KOPT-K1 (cell line): Measurements from ENCODE around the gene DHRS11.

ENCODE experiments used
- H3K27ac ChIP-seq: fragments of 200-600 bp; sonication (generic); 2 replicates; pipeline ENCODE4 v1.5.1; 2016; ENCODE audit warnings: antibody characterized with exemption, mild to moderate bottlenecking, low read depth, low read length; ENCODE audit not compliant: poor library complexity, severe bottlenecking
- H3K36me3 ChIP-seq: fragments of 200-600 bp; sonication (generic); 2 replicates; pipeline ENCODE4 v1.5.1; 2017; ENCODE audit warnings: antibody characterized with exemption, mild to moderate bottlenecking, low read length, moderate library complexity; ENCODE audit not compliant: insufficient read depth
- H3K9me3 ChIP-seq: fragments of 200-600 bp; sonication (generic); 2 replicates; pipeline ENCODE4 v1.5.1; 2017; ENCODE audit warnings: antibody characterized with exemption, low read length, mild to moderate bottlenecking; ENCODE audit not compliant: insufficient read depth, poor library complexity, severe bottlenecking

DHRS11 gene

DNA sequence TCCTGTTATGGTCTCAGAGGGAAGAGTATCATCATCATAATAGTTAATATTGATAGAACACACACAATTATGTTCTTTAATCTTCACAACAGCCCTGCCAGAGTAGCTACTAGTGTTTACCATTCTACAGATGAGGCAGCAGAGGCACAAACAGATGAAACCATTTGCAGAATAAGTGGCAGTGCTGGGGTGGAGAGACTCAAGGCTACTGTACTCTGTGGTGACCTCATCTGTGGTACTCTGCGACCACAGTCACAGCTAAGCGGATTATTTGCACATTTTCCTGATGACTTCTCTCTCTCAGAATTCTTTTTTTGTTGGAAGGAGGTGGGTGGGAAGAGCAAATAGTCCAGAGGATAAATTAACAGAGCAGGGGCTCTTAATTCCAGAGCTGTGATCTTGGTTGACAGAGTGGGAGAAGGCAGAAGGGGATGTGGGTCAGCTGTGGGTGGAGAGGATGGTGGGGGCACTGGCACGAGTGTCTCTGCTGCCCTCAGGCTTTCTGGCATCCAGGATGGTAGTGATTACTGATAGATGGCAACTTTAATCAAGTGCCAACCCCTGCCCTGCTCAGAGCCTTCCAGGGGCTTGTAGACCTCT, 51.5 kb downstream of the DHRS11 start:
- no peak overlapping the region for H3K27ac ChIP-seq
- no peaks in the 10 kb centered on the region for H3K9me3 ChIP-seq
- H3K36me3 ChIP-seq: no peaks in the 10 kb centered on the region

DNA sequence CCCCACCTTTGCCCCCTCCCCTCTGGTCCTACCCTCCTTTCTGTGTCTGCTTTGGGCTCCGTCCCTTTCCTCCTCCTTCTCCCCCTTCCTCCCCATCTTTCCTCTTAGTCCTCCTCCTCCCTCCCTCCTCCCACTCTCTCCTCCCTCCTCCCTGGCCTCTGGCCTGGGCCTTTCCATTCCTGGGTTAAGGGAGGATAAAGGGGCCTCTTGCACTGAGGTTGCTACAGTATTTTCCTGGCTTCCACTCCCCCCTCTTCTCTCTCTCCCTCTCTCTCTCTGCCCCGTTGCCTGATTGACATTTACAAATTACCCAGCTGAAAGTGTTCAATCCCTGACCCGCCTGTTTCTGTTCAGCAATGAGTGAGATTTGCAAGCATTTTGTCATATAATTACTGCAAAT, 53.7 kb downstream of the DHRS11 start:
- Histone ChIP-seq H3K36me3 (no peaks in the 10 kb centered on the region), H3K27ac (no peak overlapping the region), H3K9me3 (no peaks in the 10 kb centered on the region)

DNA sequence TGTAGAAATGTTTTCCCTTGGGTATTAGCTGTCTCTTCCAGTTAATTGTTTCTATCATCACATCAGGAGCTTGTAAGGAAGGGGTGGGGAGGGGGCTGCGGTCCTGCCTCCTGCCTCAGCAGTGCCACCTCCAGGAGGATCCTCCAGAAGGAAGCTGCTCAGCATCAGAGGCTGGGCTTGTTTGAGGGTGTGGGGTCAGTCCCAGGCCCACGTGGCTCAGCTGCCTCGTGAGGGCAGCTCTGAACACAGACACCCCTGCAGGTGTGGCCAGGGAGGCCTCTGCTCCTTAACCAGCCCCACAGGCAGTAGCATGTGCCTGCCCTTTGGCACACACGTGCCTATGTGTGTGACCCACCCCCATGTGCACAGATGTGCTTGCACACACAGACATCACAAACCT, 56.0 kb downstream of the DHRS11 start:
- H3K36me3 ChIP-seq: no peaks in the 10 kb centered on the region
- no peak overlapping the region for H3K27ac ChIP-seq
- H3K9me3 ChIP-seq: no peaks in the 10 kb centered on the region

DNA sequence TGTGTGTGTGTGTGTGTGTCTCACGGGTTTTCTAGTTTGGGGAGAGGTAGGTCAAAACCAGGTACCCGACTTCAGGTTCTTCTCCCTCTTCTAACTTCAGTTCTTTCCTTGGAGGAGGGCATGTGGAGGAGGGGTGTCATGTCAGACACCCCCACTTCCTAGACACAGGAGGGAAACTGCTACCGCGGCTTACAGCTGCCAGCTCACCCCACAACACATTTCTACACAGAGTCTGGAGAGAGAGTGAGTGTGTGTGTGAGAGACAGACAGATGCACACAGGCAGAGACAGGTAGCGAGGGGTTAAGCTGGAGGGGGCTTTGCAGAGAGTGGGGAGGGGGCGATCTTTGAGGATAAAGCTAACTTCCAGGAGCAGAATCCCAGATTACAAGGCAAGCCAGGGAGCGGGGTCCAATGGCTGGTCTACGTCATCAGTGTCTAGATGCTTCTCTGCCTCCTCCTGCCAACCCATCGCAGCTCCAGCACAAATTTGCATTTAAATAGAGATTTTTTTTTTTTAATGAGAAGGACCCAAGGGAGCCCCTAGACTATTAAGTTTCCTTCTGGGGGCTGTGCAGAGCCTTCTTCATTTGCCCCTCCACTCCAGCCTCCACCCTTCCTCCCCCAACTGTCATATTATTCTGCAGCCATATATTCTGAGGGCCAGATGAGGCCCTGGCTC, 58.6 kb downstream of the DHRS11 start:
- Histone ChIP-seq H3K36me3 (no peaks in the 10 kb centered on the region), H3K9me3 (no peaks in the 10 kb centered on the region), H3K27ac (no peak overlapping the region)
